ENCODE data around the gene ATG7.

Gene ATG7

GRCh38 chr3:11450015-11450414, 177.8 kb downstream of the ATG7 start:
- Histone ChIP-seq H3K23ac (ENCODE audit: low read depth, low read length, poor library complexity) (no peak overlapping the region), H2BK12ac (ENCODE audit: low read length) (no peak overlapping the region), H3K14ac (ENCODE audit: low read length) (no peak overlapping the region), H2AFZ (ENCODE audit: low read length) (no peak overlapping the region), H3K79me1 (ENCODE audit: low read depth, low read length) (no peaks in the 10 kb centered on the region), H4K8ac (ENCODE audit: low read depth, low read length) (no peak overlapping the region), H3K36me3 (replicated peaks in 1 of 2; ENCODE audit: control insufficient read depth in 2 of 2, insufficient read depth in 2 of 2, low read length in 2 of 2) (no peaks in the 10 kb centered on the region), H3K18ac (ENCODE audit: low read length) (no peak overlapping the region), H3K4me1 (ENCODE audit: control insufficient read depth in 2 of 2, insufficient read depth in 1 of 2, low read depth in 1 of 2, low read length in 2 of 2) (peaks cover 8 to 13% of the 10 kb centered on the region in 2 donors), H2AK5ac (ENCODE audit: low read depth, low read length) (no peak overlapping the region), H3K4me2 (ENCODE audit: insufficient read depth, low read length, poor library complexity, severe bottlenecking) (no peak overlapping the region), H3K9me3 (replicated peaks in 1 of 2; ENCODE audit: control insufficient read depth in 2 of 2, insufficient read depth in 1 of 2, low read depth in 1 of 2, low read length in 2 of 2) (no peaks in the 10 kb centered on the region), H2BK5ac (ENCODE audit: low read length) (no peak overlapping the region), H3K27ac (replicated peaks; ENCODE audit: low read length) (no peak overlapping the region), H3K4ac (ENCODE audit: low read length) (no peak overlapping the region), H2BK15ac (ENCODE audit: low read length) (no peak overlapping the region), H3K27me3 (ENCODE audit: control insufficient read depth in 3 of 3, insufficient read depth in 3 of 3, low read depth in 1 of 3, low read length in 3 of 3) (no peaks in the 10 kb centered on the region), H3K4me3 (ENCODE audit: low read length in 2 of 2) (no peak overlapping the region), H4K91ac (ENCODE audit: low read depth, low read length, poor library complexity) (no peak overlapping the region), H3K9ac (ENCODE audit: low read depth, low read length, poor library complexity) (no peak overlapping the region), H2BK120ac (ENCODE audit: low read depth, low read length) (no peak overlapping the region)
- WGBS, 2 donors (ENCODE audit: extremely low coverage in 2 of 2, insufficient read length in 2 of 2, insufficient replicate concordance in 1 of 2), result no CpG with 5 or more reads among the region's 2 CpGs
- no peak for DNase-seq (ENCODE audit: low spot score)

- H2BK120ac ChIP-seq (ENCODE audit: low read depth, low read length), result no peak overlapping the region
- no peak overlapping the region for H2BK15ac ChIP-seq (ENCODE audit: low read length)
- no peak overlapping the region for H3K14ac ChIP-seq (ENCODE audit: low read length)
- DNase-seq (ENCODE audit: low spot score), result no peak
- no peak overlapping the region for H3K4ac ChIP-seq (ENCODE audit: low read length)
- no peak overlapping the region for H2AFZ ChIP-seq (ENCODE audit: low read length)
- H3K27me3 ChIP-seq (ENCODE audit: control insufficient read depth in 3 of 3, insufficient read depth in 3 of 3, low read depth in 1 of 3, low read length in 3 of 3), result no peaks in the 10 kb centered on the region
- WGBS, 2 donors (ENCODE audit: extremely low coverage in 2 of 2, insufficient read length in 2 of 2, insufficient replicate concordance in 1 of 2), result no CpG with 5 or more reads among the region's 5 CpGs
- no peak overlapping the region for H3K9ac ChIP-seq (ENCODE audit: low read depth, low read length, poor library complexity)
- no peak overlapping the region for H4K91ac ChIP-seq (ENCODE audit: low read depth, low read length, poor library complexity)
- H2BK5ac ChIP-seq (ENCODE audit: low read length), result no peak overlapping the region
- H2BK12ac ChIP-seq (ENCODE audit: low read length), result no peak overlapping the region
- H3K4me3 ChIP-seq (ENCODE audit: low read length in 2 of 2), result no peak overlapping the region
- H3K23ac ChIP-seq (ENCODE audit: low read depth, low read length, poor library complexity), result no peak overlapping the region
- H3K79me1 ChIP-seq (ENCODE audit: low read depth, low read length), result no peaks in the 10 kb centered on the region
- H4K8ac ChIP-seq (ENCODE audit: low read depth, low read length), result no peak overlapping the region
- no peaks in the 10 kb centered on the region for H3K9me3 ChIP-seq (replicated peaks in 1 of 2; ENCODE audit: control insufficient read depth in 2 of 2, insufficient read depth in 1 of 2, low read depth in 1 of 2, low read length in 2 of 2)
- H2AK5ac ChIP-seq (ENCODE audit: low read depth, low read length), result no peak overlapping the region
- no peaks in the 10 kb centered on the region for H3K36me3 ChIP-seq (replicated peaks in 1 of 2; ENCODE audit: control insufficient read depth in 2 of 2, insufficient read depth in 2 of 2, low read length in 2 of 2)
- H3K4me2 ChIP-seq (ENCODE audit: insufficient read depth, low read length, poor library complexity, severe bottlenecking), result no peak overlapping the region
- H3K18ac ChIP-seq (ENCODE audit: low read length), result no peak overlapping the region
- H3K27ac ChIP-seq (replicated peaks; ENCODE audit: low read length), result no peak overlapping the region
- peaks cover 9 to 13% of the 10 kb centered on the region in 2 donors for H3K4me1 ChIP-seq (ENCODE audit: control insufficient read depth in 2 of 2, insufficient read depth in 1 of 2, low read depth in 1 of 2, low read length in 2 of 2)
Observed at GRCh38 chr3:11452312-11452711, 180.1 kb downstream of the ATG7 start.

DNA sequence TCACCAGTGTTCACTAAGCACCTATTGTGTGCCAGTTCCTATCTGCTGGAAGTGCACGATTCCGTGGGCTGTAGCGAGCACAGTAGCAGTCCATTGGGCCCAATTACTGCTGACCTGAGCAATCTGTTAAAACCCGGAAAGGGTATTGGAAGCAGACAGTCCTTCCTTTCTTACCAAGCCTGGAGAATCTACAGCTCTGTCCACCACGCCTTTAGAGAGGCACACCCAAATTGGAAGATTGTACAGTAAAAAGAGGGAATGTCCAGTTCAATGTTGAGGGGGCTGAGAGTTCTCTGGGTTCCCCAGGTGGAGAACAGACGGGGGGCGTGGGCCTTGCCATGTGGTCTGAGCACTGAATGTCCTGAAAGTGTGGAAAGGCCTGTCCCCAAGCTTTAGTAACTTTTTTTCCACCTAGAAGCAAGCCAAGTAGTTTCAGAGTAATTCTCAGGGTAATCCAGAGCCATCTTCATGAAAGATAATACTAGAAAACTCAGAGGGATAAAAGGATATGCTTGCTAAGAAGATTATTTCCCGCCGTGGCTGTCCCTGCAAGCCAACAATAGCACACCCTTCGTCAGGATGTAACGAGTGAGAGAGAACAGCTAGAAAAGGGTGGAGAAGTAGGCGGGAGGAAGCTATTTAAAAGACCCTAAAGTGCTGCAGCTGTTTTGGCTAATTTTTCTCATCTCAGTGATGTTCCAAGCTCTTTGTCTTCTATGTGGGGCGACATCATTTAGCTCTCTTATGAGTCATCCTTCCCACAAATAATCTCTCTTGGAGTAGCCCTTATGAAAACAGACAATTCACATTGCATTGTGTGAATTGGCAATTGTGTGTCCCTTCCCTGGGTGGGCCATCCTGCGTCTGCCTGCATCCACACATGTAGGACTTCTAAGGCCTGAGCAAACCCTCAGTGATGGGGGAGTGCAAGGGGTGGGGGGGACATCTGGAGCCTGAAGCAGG, 181.0 kb downstream of the ATG7 start:
- H3K27ac ChIP-seq (replicated peaks; ENCODE audit: low read length), result no peak overlapping the region
- no peak for DNase-seq (ENCODE audit: low spot score)

DNA sequence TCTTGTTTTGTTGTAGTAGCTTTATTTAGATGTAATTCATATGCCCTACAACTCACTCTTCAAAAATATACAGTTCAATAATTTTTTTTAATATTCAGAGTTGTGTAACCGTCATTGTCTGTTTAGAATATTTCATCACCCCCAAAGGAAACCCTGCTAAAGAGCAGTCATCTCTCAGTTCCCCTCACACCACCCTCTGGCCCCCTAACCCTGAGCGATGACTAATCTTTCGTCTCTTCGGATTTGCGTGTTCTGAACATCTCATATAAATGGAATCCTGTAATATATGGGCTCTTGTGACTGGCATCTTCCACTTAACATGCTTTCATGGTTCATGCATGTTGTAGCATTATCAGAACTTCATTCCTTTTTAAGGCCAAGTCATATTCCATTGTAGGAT, 183.8 kb downstream of the ATG7 start:
- no peak overlapping the region for H3K14ac ChIP-seq (ENCODE audit: low read length)
- H3K23ac ChIP-seq (ENCODE audit: low read depth, low read length, poor library complexity), result no peak overlapping the region
- H3K4me1 ChIP-seq (ENCODE audit: control insufficient read depth in 2 of 2, insufficient read depth in 1 of 2, low read depth in 1 of 2, low read length in 2 of 2), result peaks cover 12 to 24% of the 10 kb centered on the region in 2 donors
- WGBS, 2 donors (ENCODE audit: extremely low coverage in 2 of 2, insufficient read length in 2 of 2, insufficient replicate concordance in 1 of 2), result no CpG with 5 or more reads among the region's 5 CpGs
- H2AFZ ChIP-seq (ENCODE audit: low read length), result no peak overlapping the region
- no peaks in the 10 kb centered on the region for H3K9me3 ChIP-seq (replicated peaks in 1 of 2; ENCODE audit: control insufficient read depth in 2 of 2, insufficient read depth in 1 of 2, low read depth in 1 of 2, low read length in 2 of 2)
- no peak overlapping the region for H3K18ac ChIP-seq (ENCODE audit: low read length)
- H4K8ac ChIP-seq (ENCODE audit: low read depth, low read length), result no peak overlapping the region
- H3K36me3 ChIP-seq (replicated peaks in 1 of 2; ENCODE audit: control insufficient read depth in 2 of 2, insufficient read depth in 2 of 2, low read length in 2 of 2), result no peaks in the 10 kb centered on the region
- no peak overlapping the region for H2BK120ac ChIP-seq (ENCODE audit: low read depth, low read length)
- H2BK15ac ChIP-seq (ENCODE audit: low read length), result no peak overlapping the region
- no peaks in the 10 kb centered on the region for H3K27me3 ChIP-seq (ENCODE audit: control insufficient read depth in 3 of 3, insufficient read depth in 3 of 3, low read depth in 1 of 3, low read length in 3 of 3)
- H3K9ac ChIP-seq (ENCODE audit: low read depth, low read length, poor library complexity), result no peak overlapping the region
- no peak overlapping the region for H3K4me3 ChIP-seq (ENCODE audit: low read length in 2 of 2)
- H3K79me1 ChIP-seq (ENCODE audit: low read depth, low read length), result no peaks in the 10 kb centered on the region
- no peak overlapping the region for H3K4ac ChIP-seq (ENCODE audit: low read length)
- no peak overlapping the region for H3K27ac ChIP-seq (replicated peaks; ENCODE audit: low read length)
- DNase-seq (ENCODE audit: low spot score), result no peak
- H2BK12ac ChIP-seq (ENCODE audit: low read length), result no peak overlapping the region
- no peak overlapping the region for H2BK5ac ChIP-seq (ENCODE audit: low read length)
- H2AK5ac ChIP-seq (ENCODE audit: low read depth, low read length), result no peak overlapping the region
- H3K4me2 ChIP-seq (ENCODE audit: insufficient read depth, low read length, poor library complexity, severe bottlenecking), result no peak overlapping the region
- no peak overlapping the region for H4K91ac ChIP-seq (ENCODE audit: low read depth, low read length, poor library complexity)

More for the DNA sequence above, 181.0 kb downstream of the ATG7 start:
- H3K18ac ChIP-seq (ENCODE audit: low read length), result no peak overlapping the region
- H3K27me3 ChIP-seq (ENCODE audit: control insufficient read depth in 3 of 3, insufficient read depth in 3 of 3, low read depth in 1 of 3, low read length in 3 of 3), result no peaks in the 10 kb centered on the region
- H3K4me1 ChIP-seq (ENCODE audit: control insufficient read depth in 2 of 2, insufficient read depth in 1 of 2, low read depth in 1 of 2, low read length in 2 of 2), result peaks cover 7 to 9% of the 10 kb centered on the region in 2 donors
- no peak overlapping the region for H4K8ac ChIP-seq (ENCODE audit: low read depth, low read length)
- no peaks in the 10 kb centered on the region for H3K79me1 ChIP-seq (ENCODE audit: low read depth, low read length)
- H3K9me3 ChIP-seq (replicated peaks in 1 of 2; ENCODE audit: control insufficient read depth in 2 of 2, insufficient read depth in 1 of 2, low read depth in 1 of 2, low read length in 2 of 2), result no peaks in the 10 kb centered on the region
- H3K4ac ChIP-seq (ENCODE audit: low read length), result no peak overlapping the region
- no peak overlapping the region for H3K14ac ChIP-seq (ENCODE audit: low read length)
- no peak overlapping the region for H3K23ac ChIP-seq (ENCODE audit: low read depth, low read length, poor library complexity)
- no CpG with 5 or more reads among the region's 14 CpGs for WGBS, 2 donors (ENCODE audit: extremely low coverage in 2 of 2, insufficient read length in 2 of 2, insufficient replicate concordance in 1 of 2)
- no peak overlapping the region for H3K4me2 ChIP-seq (ENCODE audit: insufficient read depth, low read length, poor library complexity, severe bottlenecking)
- H2BK12ac ChIP-seq (ENCODE audit: low read length), result no peak overlapping the region
- peak overlapping the region; percentile 50 for H2AFZ ChIP-seq (ENCODE audit: low read length)
- no peak overlapping the region for H2BK15ac ChIP-seq (ENCODE audit: low read length)
- no peak overlapping the region for H2BK120ac ChIP-seq (ENCODE audit: low read depth, low read length)
- no peak overlapping the region for H2AK5ac ChIP-seq (ENCODE audit: low read depth, low read length)
- no peak overlapping the region for H3K9ac ChIP-seq (ENCODE audit: low read depth, low read length, poor library complexity)
- H4K91ac ChIP-seq (ENCODE audit: low read depth, low read length, poor library complexity), result no peak overlapping the region
- no peak overlapping the region for H3K4me3 ChIP-seq (ENCODE audit: low read length in 2 of 2)
- no peak overlapping the region for H2BK5ac ChIP-seq (ENCODE audit: low read length)
- no peaks in the 10 kb centered on the region for H3K36me3 ChIP-seq (replicated peaks in 1 of 2; ENCODE audit: control insufficient read depth in 2 of 2, insufficient read depth in 2 of 2, low read length in 2 of 2)
